Parathyroid adenoma (tissue), 2 donors: ENCODE measurements around the gene HS6ST3.

Experiments used
- H2AFZ ChIP-seq: fragments of 300-600 bp; sonication (generic); one replicate; pipeline ENCODE4 v1.7.0; 2017; ENCODE audit warnings: antibody characterized with exemption, mild to moderate bottlenecking
- H3K27ac ChIP-seq: fragments of 300-600 bp; sonication (generic); one replicate; pipeline ENCODE4 v1.7.0; 2017
- H3K27me3 ChIP-seq: fragments of 300-600 bp; sonication (generic); one replicate; pipeline ENCODE4 v1.7.0; 2017; ENCODE audit warnings: low read length; ENCODE audit not compliant: control insufficient read depth, insufficient read depth
- H3K36me3 ChIP-seq: fragments of 300-600 bp; sonication (generic); one replicate; pipeline ENCODE4 v1.7.0; 2017; ENCODE audit warnings: low read length; ENCODE audit not compliant: control insufficient read depth, insufficient read depth
- H3K4me1 ChIP-seq: fragments of 300-600 bp; sonication (generic); one replicate; pipeline ENCODE4 v1.7.0; 2017; ENCODE audit warnings: control low read depth
- H3K4me2 ChIP-seq: fragments of 300-600 bp; sonication (generic); one replicate; pipeline ENCODE4 v1.7.0; 2017; ENCODE audit warnings: low read length
- H3K4me3 ChIP-seq: fragments of 300-600 bp; sonication (generic); one replicate; pipeline ENCODE4 v1.7.0; 2017; ENCODE audit warnings: low read depth, low read length
- H3K79me2 ChIP-seq: fragments of 300-600 bp; sonication (generic); one replicate; pipeline ENCODE4 v1.7.0; 2017; ENCODE audit warnings: control low read depth
- H3K9ac ChIP-seq: fragments of 300-600 bp; sonication (generic); one replicate; pipeline ENCODE4 v1.7.0; 2017; ENCODE audit warnings: mild to moderate bottlenecking
- H3K9me3 ChIP-seq: fragments of 300-600 bp; sonication (generic); one replicate; pipeline ENCODE4 v1.7.0; 2017; ENCODE audit warnings: low read length; ENCODE audit not compliant: control insufficient read depth
- CTCF ChIP-seq: fragments of 300-600 bp; sonication (generic); IDR thresholded peaks from one replicate; pipeline ENCODE4 v1.7.0; 2017; ENCODE audit warnings: antibody characterized with exemption, mild to moderate bottlenecking
- donor health status: primary hyperparathyroidism.

Gene HS6ST3

DNA sequence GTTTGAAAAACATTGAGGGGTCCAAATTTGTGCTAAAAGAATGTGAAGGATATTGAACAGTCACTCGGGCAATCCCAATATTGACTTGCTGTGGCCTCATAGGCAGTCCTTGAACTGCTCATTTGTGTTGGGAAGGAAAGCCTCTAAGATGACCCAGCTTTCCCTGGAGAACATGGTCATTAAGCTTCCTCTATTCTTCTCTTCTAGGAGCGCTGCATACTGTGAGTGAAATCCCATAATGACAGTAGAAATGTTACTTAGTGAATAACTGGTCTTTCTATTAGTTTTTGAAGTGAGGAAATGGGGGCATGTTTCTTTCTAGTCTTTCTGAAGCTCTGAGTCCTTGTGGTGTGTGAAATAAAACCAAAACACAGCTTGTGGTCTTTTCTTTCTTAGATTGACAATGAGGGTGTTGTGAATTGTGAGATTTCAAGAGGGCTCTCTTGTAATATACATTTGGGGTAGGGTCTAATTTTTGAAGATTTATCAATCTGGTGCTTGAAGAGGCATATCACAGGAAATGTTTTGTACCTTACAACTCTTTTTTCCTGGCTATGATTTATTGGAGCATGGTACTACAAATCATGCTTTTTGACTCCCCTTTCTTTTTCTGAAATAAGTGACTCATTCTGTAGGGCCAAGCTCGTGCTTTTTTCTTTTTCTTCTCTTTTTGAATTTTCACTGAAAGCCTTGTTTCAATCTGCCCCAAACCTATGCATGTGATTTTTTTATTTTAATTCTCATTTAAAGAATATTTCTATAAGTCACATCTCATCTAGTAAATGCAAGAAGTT is 653.6 kb downstream of the HS6ST3 start:
- no peaks in the 10 kb centered on the region for H3K79me2 ChIP-seq
- H2AFZ ChIP-seq: no peak overlapping the region
- no peaks in the 10 kb centered on the region for H3K9me3 ChIP-seq
- H3K4me1 ChIP-seq: no peaks in the 10 kb centered on the region
- no peak overlapping the region for H3K4me3 ChIP-seq
- TF ChIP-seq CTCF: no peak
- no peak overlapping the region for H3K9ac ChIP-seq
- no peak overlapping the region for H3K4me2 ChIP-seq
- no peaks in the 10 kb centered on the region for H3K27me3 ChIP-seq
- no peaks in the 10 kb centered on the region for H3K36me3 ChIP-seq
- H3K27ac ChIP-seq: no peak overlapping the region

DNA sequence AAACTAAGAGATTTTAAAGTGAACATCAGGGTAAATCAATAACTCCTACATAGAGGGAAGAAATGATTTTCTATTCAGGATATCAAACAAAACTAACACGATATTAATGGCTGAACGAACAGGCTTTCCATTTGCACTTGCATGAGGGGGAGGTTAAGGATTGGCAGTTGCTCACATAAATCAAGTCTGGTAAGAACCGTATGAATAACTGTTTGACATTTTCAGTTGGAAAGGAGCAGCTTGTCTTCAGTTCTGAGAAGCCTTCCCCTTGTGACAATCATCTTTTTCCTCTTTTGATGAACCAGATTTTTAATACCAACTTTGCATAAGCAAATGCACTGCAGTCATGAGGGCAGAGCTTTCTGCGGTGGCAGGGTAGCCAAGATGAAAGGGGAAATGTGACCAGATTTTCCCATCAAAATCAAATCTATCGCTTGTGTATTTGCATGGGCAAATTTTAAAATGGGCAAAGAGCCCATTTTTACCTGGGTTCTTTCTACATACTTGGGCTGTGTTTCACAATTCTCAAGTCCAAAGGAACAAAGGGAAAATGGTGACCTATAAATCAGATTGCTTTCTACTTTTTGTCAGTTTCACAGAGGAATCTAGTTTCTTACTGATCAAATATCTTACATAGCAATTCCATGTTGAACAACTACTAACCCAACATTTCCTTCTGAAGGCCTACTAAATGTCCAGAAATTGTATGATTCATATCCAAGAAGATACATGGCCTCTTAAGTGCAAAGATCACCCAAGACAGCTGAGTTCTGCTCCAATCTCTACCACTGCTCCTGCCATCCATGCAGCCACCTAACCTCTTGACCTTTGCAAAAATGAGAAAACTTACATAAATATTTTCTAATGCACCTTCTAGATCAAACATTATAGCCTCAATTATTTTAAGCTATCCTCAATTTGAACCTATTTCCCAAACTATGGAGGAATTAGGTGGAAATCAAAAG is 654.7 kb downstream of the HS6ST3 start:
- Histone ChIP-seq H3K9me3 (no peaks in the 10 kb centered on the region), H3K9ac (no peak overlapping the region), H3K27me3 (no peaks in the 10 kb centered on the region), H3K36me3 (no peaks in the 10 kb centered on the region), H3K4me1 (no peaks in the 10 kb centered on the region), H3K4me2 (no peak overlapping the region), H2AFZ (no peak overlapping the region), H3K4me3 (no peak overlapping the region), H3K79me2 (no peaks in the 10 kb centered on the region), H3K27ac (no peak overlapping the region)
- no peak for TF ChIP-seq CTCF

GRCh38 chr13:96746886-96747285 is 657.0 kb downstream of the HS6ST3 start:
- Histone ChIP-seq H3K79me2 (no peaks in the 10 kb centered on the region), H3K4me1 (no peaks in the 10 kb centered on the region), H3K4me3 (no peak overlapping the region), H3K9ac (no peak overlapping the region), H3K27me3 (no peaks in the 10 kb centered on the region), H3K9me3 (no peaks in the 10 kb centered on the region), H3K4me2 (no peak overlapping the region), H2AFZ (no peak overlapping the region), H3K27ac (no peak overlapping the region), H3K36me3 (no peaks in the 10 kb centered on the region)
- TF ChIP-seq CTCF: no peak

- no peaks in the 10 kb centered on the region for H3K27me3 ChIP-seq
- H3K36me3 ChIP-seq: no peaks in the 10 kb centered on the region
- no peaks in the 10 kb centered on the region for H3K9me3 ChIP-seq
- no peak for TF ChIP-seq CTCF
- no peak overlapping the region for H3K9ac ChIP-seq
- H3K4me1 ChIP-seq: no peaks in the 10 kb centered on the region
- no peak overlapping the region for H3K4me3 ChIP-seq
- no peak overlapping the region for H2AFZ ChIP-seq
- no peak overlapping the region for H3K27ac ChIP-seq
- H3K4me2 ChIP-seq: no peak overlapping the region
- H3K79me2 ChIP-seq: no peaks in the 10 kb centered on the region
Observed at GRCh38 chr13:96749825-96750224, 659.9 kb downstream of the HS6ST3 start.
